Astrocyte of the cerebellum (primary cell): ENCODE data around the gene CREBL2.

ENCODE experiments used
- DNase-seq: peaks from one replicate; pipeline ENCODE4 v3.0.0-alpha.2; 2011; ENCODE audit warnings: low read depth
- H3K4me3 ChIP-seq: 2 replicates; pipeline ENCODE4 v1.5.1; 2011; ENCODE audit warnings: mild to moderate bottlenecking, low read depth, low read length, moderate library complexity
- in situ Hi-C: cut with HindIII; loops from 2 replicates; pipeline ENCODE4 v1.10.0; 2017; ENCODE audit warnings: low sequenced_read_pairs
- TF ChIP-seq, protein P1 (sequence below): IDR thresholded peaks from 2 replicates; pipeline ENCODE4 v1.5.1; 2012; ENCODE audit warnings: low read length, low read depth, moderate library complexity, mild to moderate bottlenecking; ENCODE audit errors: missing control alignments

The CREBL2 gene

DNA sequence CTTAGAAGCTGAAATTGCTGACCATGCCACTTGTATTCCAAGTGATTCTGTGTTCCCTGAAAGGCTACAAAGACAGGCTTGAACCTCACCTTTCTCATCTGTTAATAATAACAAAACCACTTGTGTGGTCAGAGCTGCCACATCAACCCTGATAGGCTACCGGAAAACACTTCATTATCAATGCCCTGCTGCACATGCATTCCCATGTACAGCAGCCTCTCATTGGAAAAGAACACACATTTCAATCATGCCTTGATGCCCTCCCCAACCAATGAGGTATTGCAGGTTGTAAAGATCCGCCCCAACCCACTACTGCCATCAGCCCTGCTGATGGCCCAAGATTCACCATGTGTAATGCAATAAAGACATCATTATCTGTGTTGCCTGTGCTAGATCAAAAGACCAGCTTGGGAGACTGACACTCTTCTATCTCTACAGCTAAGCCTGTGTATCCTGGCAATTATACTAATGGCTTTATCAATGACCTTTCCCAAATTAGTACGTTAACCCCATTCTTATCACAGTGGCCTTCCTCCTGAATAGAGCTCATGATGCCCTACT lies 81.5 kb downstream of the CREBL2 start:
- DNase-seq, result no peak
- H3K4me3 ChIP-seq, result no peak overlapping the region
- in situ Hi-C loops, result no loop called here
- TF ChIP-seq, protein P1, sequence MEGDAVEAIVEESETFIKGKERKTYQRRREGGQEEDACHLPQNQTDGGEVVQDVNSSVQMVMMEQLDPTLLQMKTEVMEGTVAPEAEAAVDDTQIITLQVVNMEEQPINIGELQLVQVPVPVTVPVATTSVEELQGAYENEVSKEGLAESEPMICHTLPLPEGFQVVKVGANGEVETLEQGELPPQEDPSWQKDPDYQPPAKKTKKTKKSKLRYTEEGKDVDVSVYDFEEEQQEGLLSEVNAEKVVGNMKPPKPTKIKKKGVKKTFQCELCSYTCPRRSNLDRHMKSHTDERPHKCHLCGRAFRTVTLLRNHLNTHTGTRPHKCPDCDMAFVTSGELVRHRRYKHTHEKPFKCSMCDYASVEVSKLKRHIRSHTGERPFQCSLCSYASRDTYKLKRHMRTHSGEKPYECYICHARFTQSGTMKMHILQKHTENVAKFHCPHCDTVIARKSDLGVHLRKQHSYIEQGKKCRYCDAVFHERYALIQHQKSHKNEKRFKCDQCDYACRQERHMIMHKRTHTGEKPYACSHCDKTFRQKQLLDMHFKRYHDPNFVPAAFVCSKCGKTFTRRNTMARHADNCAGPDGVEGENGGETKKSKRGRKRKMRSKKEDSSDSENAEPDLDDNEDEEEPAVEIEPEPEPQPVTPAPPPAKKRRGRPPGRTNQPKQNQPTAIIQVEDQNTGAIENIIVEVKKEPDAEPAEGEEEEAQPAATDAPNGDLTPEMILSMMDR, result no peak
